Astrocyte of the cerebellum (primary cell): ENCODE results near the gene FCN3.
A peak's percentile ranks its signal among the peaks of the same experiment; 100 is the strongest.

ENCODE experiments used
- DNase-seq: peaks from one replicate; pipeline ENCODE4 v3.0.0-alpha.2; 2011; ENCODE audit warnings: low read depth
- H3K4me3 ChIP-seq: 2 replicates; pipeline ENCODE4 v1.5.1; 2011; ENCODE audit warnings: mild to moderate bottlenecking, low read depth, low read length, moderate library complexity
- in situ Hi-C: cut with HindIII; loops from 2 replicates; pipeline ENCODE4 v1.10.0; 2017; ENCODE audit warnings: low sequenced_read_pairs
- TF ChIP-seq, protein P1 (sequence below): IDR thresholded peaks from 2 replicates; pipeline ENCODE4 v1.5.1; 2012; ENCODE audit warnings: low read length, low read depth, moderate library complexity, mild to moderate bottlenecking; ENCODE audit errors: missing control alignments

FCN3 gene

DNA sequence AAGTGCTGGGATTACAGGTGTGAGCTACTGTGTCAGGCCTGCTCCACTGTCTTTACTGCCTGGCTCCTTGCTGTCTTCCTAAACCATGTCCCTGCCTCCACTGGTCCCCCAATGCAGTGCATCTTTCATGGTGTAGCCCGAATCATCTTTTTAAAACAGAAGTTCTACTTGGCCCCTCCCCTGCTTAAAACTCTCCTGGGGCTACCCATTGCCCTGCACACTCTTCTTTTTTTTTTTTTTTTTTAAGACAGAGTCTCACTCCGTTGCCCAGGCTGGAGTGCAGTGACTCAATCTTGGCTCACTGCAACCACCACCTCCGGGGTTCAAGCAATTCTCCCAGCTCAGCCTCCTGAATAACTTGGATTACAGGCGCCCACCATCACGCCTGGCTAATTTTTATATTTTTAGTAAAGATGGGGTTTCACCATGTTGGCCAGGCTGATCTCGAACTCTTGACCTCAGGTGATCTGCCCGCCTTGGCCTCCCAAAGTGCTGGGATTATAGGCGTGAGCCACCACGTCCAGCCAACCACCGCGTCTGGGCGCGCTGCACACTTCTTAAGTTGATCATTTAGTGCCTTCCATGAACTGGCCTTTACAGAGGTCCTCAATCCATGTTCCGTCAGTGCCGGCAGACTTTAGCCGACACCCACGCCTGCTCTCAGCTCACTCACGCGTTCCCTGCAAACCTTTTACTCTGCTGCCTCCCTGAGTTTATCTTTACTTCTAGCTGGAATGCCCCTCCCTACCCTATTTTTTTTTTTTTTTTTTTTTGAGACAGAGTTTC, 2.4 kb downstream of the FCN3 start:
- TF ChIP-seq, protein P1, sequence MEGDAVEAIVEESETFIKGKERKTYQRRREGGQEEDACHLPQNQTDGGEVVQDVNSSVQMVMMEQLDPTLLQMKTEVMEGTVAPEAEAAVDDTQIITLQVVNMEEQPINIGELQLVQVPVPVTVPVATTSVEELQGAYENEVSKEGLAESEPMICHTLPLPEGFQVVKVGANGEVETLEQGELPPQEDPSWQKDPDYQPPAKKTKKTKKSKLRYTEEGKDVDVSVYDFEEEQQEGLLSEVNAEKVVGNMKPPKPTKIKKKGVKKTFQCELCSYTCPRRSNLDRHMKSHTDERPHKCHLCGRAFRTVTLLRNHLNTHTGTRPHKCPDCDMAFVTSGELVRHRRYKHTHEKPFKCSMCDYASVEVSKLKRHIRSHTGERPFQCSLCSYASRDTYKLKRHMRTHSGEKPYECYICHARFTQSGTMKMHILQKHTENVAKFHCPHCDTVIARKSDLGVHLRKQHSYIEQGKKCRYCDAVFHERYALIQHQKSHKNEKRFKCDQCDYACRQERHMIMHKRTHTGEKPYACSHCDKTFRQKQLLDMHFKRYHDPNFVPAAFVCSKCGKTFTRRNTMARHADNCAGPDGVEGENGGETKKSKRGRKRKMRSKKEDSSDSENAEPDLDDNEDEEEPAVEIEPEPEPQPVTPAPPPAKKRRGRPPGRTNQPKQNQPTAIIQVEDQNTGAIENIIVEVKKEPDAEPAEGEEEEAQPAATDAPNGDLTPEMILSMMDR = no peak
- no peak for DNase-seq
- H3K4me3 ChIP-seq = no peak overlapping the region
- in situ Hi-C loops = no loop called here

DNA sequence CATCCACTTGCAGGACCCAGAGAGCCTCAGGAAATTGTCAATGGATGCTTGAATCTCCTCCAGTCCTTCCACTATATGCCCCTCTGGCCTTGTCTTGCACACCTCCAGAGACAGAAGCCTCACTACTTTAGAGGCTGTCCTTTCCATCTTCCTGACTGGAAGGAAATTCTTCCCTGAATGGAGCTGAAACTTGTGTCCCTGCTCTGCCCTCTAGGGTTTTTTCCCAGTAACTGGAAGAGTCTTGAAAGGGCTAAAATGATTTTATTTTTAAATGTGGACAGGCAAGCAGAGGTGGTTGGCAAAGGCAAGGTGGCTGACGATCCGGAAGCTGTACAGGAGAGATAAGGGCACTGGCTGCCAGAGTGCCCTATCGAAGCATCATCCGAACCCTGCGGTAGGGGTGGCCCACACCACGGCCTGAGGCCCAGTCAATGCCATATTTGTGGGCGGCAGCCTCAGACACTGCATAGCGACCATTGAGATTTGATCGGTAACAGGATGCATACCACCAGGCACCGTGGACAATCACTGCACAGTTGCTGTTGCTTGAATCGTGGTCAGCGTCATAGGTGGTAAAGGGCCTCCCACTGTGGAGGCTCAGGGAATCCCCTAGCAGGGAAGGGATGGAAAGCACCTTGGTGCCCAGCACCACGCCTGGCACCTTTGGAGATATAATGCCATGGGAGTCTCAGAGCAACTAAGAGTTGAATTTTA, 5.6 kb downstream of the FCN3 start:
- H3K4me3 ChIP-seq = no peak overlapping the region
- in situ Hi-C loops = no loop called here
- no peak for DNase-seq
- TF ChIP-seq, protein P1 = peak; percentile 38

DNA sequence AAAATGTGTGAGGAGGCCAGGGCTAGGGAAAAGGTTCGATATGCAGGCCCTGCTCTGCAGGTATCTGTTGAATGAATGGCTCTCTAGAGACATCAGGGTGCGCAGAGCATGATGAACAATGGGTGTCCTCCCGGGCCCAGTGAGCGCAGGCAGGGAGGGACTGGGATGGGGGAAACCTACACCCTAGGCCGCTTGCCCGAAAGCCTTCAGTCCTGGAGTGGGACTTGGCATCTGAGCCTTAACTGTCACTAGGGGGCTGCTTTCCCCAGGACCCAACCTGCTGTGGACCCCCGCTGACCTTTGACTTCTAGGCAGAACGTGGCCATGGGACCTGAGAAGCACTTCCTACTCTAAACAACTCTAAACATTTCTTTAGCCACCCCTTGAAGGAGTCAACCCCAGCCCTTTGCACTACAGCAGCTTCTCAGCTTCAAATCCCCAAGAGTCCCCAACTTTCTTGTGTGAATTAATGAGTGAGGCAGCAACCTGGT, 7.4 kb downstream of the FCN3 start:
- in situ Hi-C loops = no loop called here

DNA sequence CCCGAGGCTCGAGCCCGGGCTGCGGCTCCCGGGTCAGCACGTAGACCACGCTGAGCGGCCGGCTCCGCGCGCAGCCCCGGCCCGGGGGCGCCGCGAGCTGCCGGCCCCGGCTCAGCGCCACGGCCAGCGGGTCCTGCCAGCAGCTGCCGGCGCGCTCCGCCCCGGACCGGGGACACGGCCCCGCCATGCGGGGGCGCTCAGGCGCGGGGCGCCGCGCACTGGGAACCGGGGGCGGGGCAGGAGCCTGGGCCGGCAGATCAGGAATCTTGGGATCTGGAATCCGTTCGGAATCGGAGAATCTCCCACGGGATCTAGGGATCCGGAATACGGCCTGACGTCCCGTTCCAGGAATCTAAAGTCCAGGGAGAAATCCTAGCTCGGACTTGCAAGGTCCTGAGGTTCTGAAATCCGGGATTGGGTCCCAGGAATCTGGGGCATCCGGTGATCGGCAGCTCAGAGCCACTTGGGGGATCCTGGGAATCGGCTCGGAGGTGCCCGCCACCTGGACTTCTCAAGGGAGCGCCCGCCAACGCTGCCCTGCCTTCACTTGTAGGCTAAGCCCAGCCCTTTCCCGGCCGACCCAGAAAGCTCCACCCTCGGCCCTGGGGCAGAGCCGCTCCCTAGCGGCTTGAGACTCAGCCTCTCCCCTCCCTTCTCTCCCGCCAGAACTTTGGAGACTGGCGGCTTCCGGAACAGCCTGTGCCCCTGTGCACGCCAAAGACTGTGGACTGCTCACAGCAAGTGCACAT, 8.0 kb downstream of the FCN3 start, which contains the start of gene MAP3K6:
TSS of gene MAP3K6 (minus strand) at position 551 of the 749 bp plus-strand sequence. CDS start at position 187, 364 bp downstream.
- TF ChIP-seq, protein P1 = peak; percentile 44
- in situ Hi-C loops = no loop called here
- peak within 1 kb of the TSS; percentile 60 for H3K4me3 ChIP-seq
- peak; percentile 23 for DNase-seq

More for the DNA sequence above, 7.4 kb downstream of the FCN3 start:
- no peak for DNase-seq
- peak overlapping the region; percentile 60 for H3K4me3 ChIP-seq
- TF ChIP-seq, protein P1 = no peak

DNA sequence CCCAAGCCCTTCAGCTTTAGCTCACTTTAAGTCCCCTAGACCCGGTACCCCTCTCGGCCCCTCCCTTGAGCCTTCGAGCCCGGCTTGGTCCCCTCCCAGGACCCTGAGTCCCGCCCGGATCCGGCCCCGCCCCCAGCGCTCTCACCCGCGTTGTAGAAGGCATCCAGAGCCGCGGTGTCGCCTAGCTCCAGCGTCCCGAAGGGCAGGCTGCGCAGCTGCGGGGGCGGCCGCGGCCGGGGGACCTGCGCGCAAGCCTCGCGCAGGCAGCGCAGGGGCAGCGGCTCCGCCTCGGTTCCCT, 8.6 kb downstream of the FCN3 start:
- in situ Hi-C loops = no loop called here

More for the DNA sequence above, 8.6 kb downstream of the FCN3 start:
- TF ChIP-seq, protein P1 = no peak
- H3K4me3 ChIP-seq = peak overlapping the region; percentile 60
- DNase-seq = no peak
